G401.6 (cell line): ENCODE results near the gene CYP2B6.
"Not testable (repeated sequence)": the region's sequence is repeated elsewhere in the genome, so short reads cannot be mapped to it uniquely, and the experiment has no call there.

Source experiments
- FAIRE-seq: peaks from 2 replicates; lab custom pipeline; 2012; peaks lifted over from hg19 to GRCh38; lab: Jason Lieb, UNC

Gene CYP2B6

DNA sequence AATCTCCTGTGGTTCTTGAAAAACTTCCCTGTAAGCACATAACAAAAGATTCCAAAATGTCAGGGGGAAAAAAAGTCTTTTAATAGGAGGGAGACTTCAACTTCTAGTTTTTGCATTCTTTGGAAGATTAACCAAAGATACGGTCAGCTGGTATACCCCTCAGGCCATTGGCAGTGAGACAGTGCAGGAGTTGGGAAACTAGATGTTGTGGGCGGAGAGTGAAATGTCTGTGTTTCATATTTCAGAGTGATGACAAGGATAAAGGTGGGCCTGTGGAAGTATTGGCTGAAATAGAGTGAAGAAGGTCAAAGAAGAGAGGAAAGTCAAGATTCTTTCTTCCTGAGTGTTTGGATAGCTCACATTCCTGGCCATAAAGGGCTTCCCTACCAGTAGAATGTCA lies 40.8 kb downstream of the CYP2B6 start:
- no peak for FAIRE-seq

DNA sequence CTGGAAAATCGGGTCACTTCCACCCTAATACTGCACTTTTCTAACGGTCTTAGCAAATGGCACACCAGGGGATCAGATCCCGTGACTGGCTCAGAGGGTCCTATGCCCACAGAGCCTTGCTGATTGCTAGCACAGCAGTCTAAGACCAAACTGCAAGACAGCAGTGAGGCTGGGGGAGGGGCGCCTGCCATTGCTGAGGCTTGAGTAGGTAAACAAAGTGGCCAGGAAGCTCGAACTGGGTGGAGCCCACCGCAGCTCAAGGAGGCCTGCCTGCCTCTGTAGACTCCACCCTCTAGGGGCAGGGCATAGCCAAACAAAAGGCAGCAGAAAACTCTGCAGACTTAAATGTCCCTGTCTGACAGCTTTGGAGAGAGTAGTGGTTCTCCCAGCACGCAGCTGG lies 42.2 kb downstream of the CYP2B6 start:
- not testable (repeated sequence) for FAIRE-seq

GRCh38 chr19:41039806-41040205 lies 48.7 kb downstream of the CYP2B6 start:
- no peak for FAIRE-seq

GRCh38 chr19:41045095-41045494 lies 54.0 kb downstream of the CYP2B6 start:
- not testable (repeated sequence) for FAIRE-seq

DNA sequence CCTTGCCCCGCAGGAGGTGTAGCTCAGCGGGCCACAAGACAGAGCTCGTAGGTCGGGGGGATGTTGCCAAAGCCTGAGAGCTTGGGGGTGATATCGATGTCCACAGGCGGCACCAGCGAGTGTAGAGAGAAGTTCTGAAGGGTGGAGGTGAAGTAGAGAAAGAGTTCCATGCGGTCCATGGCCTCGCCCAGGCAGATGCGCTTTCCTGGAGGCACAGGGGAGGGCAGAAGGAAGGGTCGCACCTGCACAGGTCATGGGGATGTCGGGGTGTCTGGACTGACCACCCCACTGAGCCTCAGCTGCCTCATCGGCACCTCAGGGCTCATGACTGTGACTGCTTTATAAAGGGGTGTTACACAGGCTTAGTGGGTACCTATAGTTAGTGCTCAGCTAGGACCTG lies 59.3 kb downstream of the CYP2B6 start:
- no peak for FAIRE-seq

DNA sequence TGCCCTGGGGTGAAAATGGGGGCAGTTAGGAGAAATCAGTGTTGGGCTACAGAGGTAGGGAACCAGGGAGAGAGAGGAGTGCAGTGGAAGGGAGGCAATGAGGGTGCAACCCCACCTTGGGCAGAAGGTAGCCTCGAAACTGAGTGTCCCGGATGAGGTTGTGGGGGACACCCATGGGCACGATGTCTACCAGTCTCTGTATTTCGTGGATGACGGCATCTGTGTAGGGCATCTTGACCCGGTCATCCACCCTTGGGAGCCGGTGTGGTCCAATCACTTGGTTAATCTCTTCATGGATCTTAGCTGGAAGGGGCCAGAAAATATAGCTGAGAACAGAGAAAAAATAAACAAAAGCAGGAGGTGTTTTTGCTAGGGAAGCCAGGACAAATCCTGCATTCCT lies 61.1 kb downstream of the CYP2B6 start:
- FAIRE-seq, result not testable (repeated sequence)

- not testable (repeated sequence) for FAIRE-seq
These were observed 62.2 kb downstream of the CYP2B6 start for GRCh38 chr19:41053331-41053730.

GRCh38 chr19:41064974-41065569 lies 74.0 kb downstream of the CYP2B6 start:
- FAIRE-seq, result no peak
